COLO829 (cell line): ENCODE data around the gene POLN.
"Not testable (repeated sequence)": the region's sequence is repeated elsewhere in the genome, so short reads cannot be mapped to it uniquely, and the experiment has no call there.

Source experiments
- DNase-seq: peaks from one replicate; pipeline ENCODE4 v3.0.0; 2012; ENCODE audit warnings: low spot score

The POLN gene

GRCh38 chr4:2251073-2251794, 9.3 kb upstream of the POLN start:
- no peak for DNase-seq

- DNase-seq, result no peak
These were observed 8.6 kb upstream of the POLN start for GRCh38 chr4:2250357-2251072.

- no peak for DNase-seq
These were observed 7.8 kb upstream of the POLN start for GRCh38 chr4:2249526-2250356.

- no peak for DNase-seq
These were observed 6.9 kb upstream of the POLN start for GRCh38 chr4:2248821-2249261.

GRCh38 chr4:2248044-2248780, 6.3 kb upstream of the POLN start:
- no peak for DNase-seq

- DNase-seq, result no peak
These were observed 5.5 kb upstream of the POLN start for GRCh38 chr4:2247128-2248043.

- DNase-seq, result no peak
These were observed 4.6 kb upstream of the POLN start for GRCh38 chr4:2246384-2247127.

GRCh38 chr4:2245787-2246275, 3.9 kb upstream of the POLN start:
- DNase-seq, result no peak

- no peak for DNase-seq
These were observed 3.3 kb upstream of the POLN start for GRCh38 chr4:2245057-2245786.

GRCh38 chr4:2243681-2244380, 1.9 kb upstream of the POLN start:
- DNase-seq, result peak; percentile 28

GRCh38 chr4:2241003-2241402, 918 bp downstream of the POLN start:
- DNase-seq, result no peak

- DNase-seq, result no peak
These were observed 4.8 kb downstream of the POLN start for GRCh38 chr4:2236944-2237666.

- no peak for DNase-seq
These were observed 10.8 kb downstream of the POLN start for GRCh38 chr4:2231082-2231481.

- DNase-seq, result no peak
These were observed 15.7 kb downstream of the POLN start for GRCh38 chr4:2226261-2226660.

- no peak for DNase-seq
These were observed 19.1 kb downstream of the POLN start for GRCh38 chr4:2222838-2223237.

GRCh38 chr4:2221378-2221777, 20.5 kb downstream of the POLN start:
- not testable (repeated sequence) for DNase-seq

GRCh38 chr4:2220016-2220630, 21.8 kb downstream of the POLN start:
- peak; percentile 48 for DNase-seq
